ENCODE results near the gene ICAM4. TPM values are rescaled to one million over a fixed set of nuclear protein-coding genes. Genes with fewer than 3 reads are reported as not detected.

ICAM4 gene
- total and polyA plus RNA-seq, 2 of the 8 experiments (the other 6 are each of a cell fraction or from before 2014, with no cell fraction given), result 1.5 to 4.1 TPM

- POLR2A ChIA-PET (ENCODE audit: partially characterized antibody), result interaction anchor here (0.6 to 2.4 kb wide), 8 partner anchors 13 to 366 kb away, joined by 3 to 8 read pairs (median 4); partner anchors contain the start of genes FDX2, ICAM1 and RAVER1
- H2BK20ac ChIP-seq (ENCODE audit: low read length), result no peak overlapping the region
Measured at GRCh38 chr19:10292206-10292788, 5.5 kb downstream of the ICAM4 start.

More at GRCh38 chr19:10292206-10292788, 5.5 kb downstream of the ICAM4 start:
- H4K20me1 ChIP-seq (replicated peaks in 1 of 2; ENCODE audit: control insufficient read depth in 1 of 2, insufficient read depth in 2 of 2, low read length in 2 of 2), result peaks cover 0 to 26% of the 10 kb centered on the region in 2 experiments
- no peak overlapping the region for H2BK120ac ChIP-seq (replicated peaks; ENCODE audit: low read depth, low read length)
- H2AK5ac ChIP-seq (ENCODE audit: low read depth, low read length), result no peak overlapping the region
- H3K56ac ChIP-seq (replicated peaks; ENCODE audit: insufficient read length, low read depth, low read length), result no peak overlapping the region
- no peaks in the 10 kb centered on the region for H3K79me1 ChIP-seq (ENCODE audit: low read depth, low read length)
- H3K4me3 ChIP-seq (ENCODE audit: extremely low read depth in 1 of 4, insufficient read depth in 2 of 4, low read depth in 3 of 4, low read length in 4 of 4), result peak overlapping the region; percentile 38 to 67 (median 60); a peak in 7 of 8 replicates
- H4K8ac ChIP-seq (ENCODE audit: extremely low read depth, insufficient read depth, low read length), result peak overlapping the region; percentile 3; the same call in 1 of the 2 replicates
- no peaks in the 10 kb centered on the region for H3K36me3 ChIP-seq (ENCODE audit: control insufficient read depth in 2 of 4, insufficient read depth in 4 of 4, low read length in 3 of 4)
- FAIRE-seq (no peak), DNase-seq (ENCODE audit: low read depth in 1 of 2, low spot score in 2 of 2) (peak; percentile 82 to 100)
- peaks cover 35% of the 10 kb centered on the region; the same call in 1 of the 2 replicates for H3K23me2 ChIP-seq (ENCODE audit: low read depth, low read length)
- H4K5ac ChIP-seq (ENCODE audit: insufficient read length, low read depth, low read length), result no peak overlapping the region
- peaks cover 0 to 51% (median 24%) of the 10 kb centered on the region in 4 experiments; a peak in 6 of 7 replicates for H3K4me1 ChIP-seq (replicated peaks in 1 of 4; ENCODE audit: control insufficient read depth in 3 of 4, insufficient read depth in 4 of 4, low read length in 3 of 4)
- H3K79me2 ChIP-seq (ENCODE audit: control insufficient read depth in 1 of 2, insufficient read depth in 2 of 2, low read length in 2 of 2), result no peaks in the 10 kb centered on the region
- H3K27me3 ChIP-seq (replicated peaks in 1 of 4; ENCODE audit: control insufficient read depth in 3 of 4, extremely low read depth in 1 of 4, insufficient read depth in 3 of 4, low read length in 3 of 4), result peaks cover 58 to 96% (median 89%) of the 10 kb centered on the region in 4 experiments
- H3K4me2 ChIP-seq (ENCODE audit: insufficient read depth in 1 of 2, low read depth in 2 of 2, low read length in 2 of 2), result peak overlapping the region; percentile 81 to 100
- H3K23ac ChIP-seq (ENCODE audit: insufficient read length), result no peak overlapping the region
- no peak overlapping the region for H3K27ac ChIP-seq (ENCODE audit: low read depth, low read length)
- H3K9ac ChIP-seq (replicated peaks in 1 of 4; ENCODE audit: extremely low read depth in 1 of 4, low read depth in 3 of 4, low read length in 3 of 4), result no peak overlapping the region
- no peak for TF ChIP-seq SAP30 (IDR thresholded peaks at IDR 0.05; ENCODE audit: insufficient read depth, insufficient replicate concordance, low read length)
- TF ChIP-seq BRCA1 (IDR thresholded peaks at IDR 0.05; ENCODE audit: low read depth, low read length), result no peak
- TF ChIP-seq SP1 (IDR thresholded peaks at IDR 0.05; ENCODE audit: low read depth, low read length), result peak; percentile 83; the same call in 1 of the 2 replicates
- no peak for TF ChIP-seq ZNF274 (IDR thresholded peaks at IDR 0.05; ENCODE audit: borderline replicate concordance, extremely low read depth, low read length)
- TF ChIP-seq TEAD4 (IDR thresholded peaks at IDR 0.05; ENCODE audit: low read depth, low read length), result peak; percentile 63
- peak; percentile 41; the same call in 1 of the 2 replicates for TF ChIP-seq CREB1 (IDR thresholded peaks at IDR 0.05)
- TF ChIP-seq FOSL1 (IDR thresholded peaks at IDR 0.05; ENCODE audit: insufficient read depth, low read depth, low read length), result no peak
- TF ChIP-seq RBBP5 (IDR thresholded peaks at IDR 0.05; ENCODE audit: borderline replicate concordance, low read depth, low read length), result peak; percentile 44; the same call in 1 of the 2 replicates
- no peak for TF ChIP-seq MAFK (IDR thresholded peaks at IDR 0.05; ENCODE audit: low read depth, low read length)
- H2BK12ac ChIP-seq (ENCODE audit: low read depth, low read length), result peak overlapping the region; percentile 30; the same call in 1 of the 2 replicates
- no peak overlapping the region; the same call in 1 of the 2 replicates for H2BK5ac ChIP-seq (ENCODE audit: low read depth, low read length)
- CTCF ChIA-PET (ENCODE audit: partially characterized antibody), result interaction anchor here (0.9 to 3.7 kb wide), 9 partner anchors 22 to 124 kb away, joined by 3 to 29 read pairs (median 4); partner anchors contain the start of gene ICAM1
- H4K91ac ChIP-seq (replicated peaks; ENCODE audit: insufficient read length, low read length), result no peak overlapping the region
- H3K18ac ChIP-seq (ENCODE audit: extremely low read depth, low read length), result no peak overlapping the region
- H2BK15ac ChIP-seq (ENCODE audit: low read length), result peak overlapping the region; percentile 24; the same call in 1 of the 2 replicates
- 2% methylated on average over 44 of the region's 45 CpGs; no CpG with 5 or more reads in 1 of the 2 experiments for WGBS, 2 experiments (ENCODE audit: extremely low coverage in 1 of 2, insufficient coverage in 1 of 2, insufficient read length in 1 of 2, insufficient replicate concordance in 2 of 2, low coverage in 1 of 2, low lambda C conversion rate in 2 of 2, missing lambda C conversion rate in 1 of 2)
- H3K4ac ChIP-seq (replicated peaks; ENCODE audit: insufficient read length, low read depth, low read length), result no peak overlapping the region
- H3K14ac ChIP-seq (ENCODE audit: insufficient read length), result no peak overlapping the region
- H3K9me3 ChIP-seq (ENCODE audit: insufficient read depth in 2 of 2, low read depth in 1 of 2, low read length in 1 of 2), result no peaks in the 10 kb centered on the region
- peak overlapping the region; percentile 25; the same call in 1 of the 2 replicates for H2AFZ ChIP-seq (ENCODE audit: low read length)
